Left renal cortex interstitium (tissue), 4 donors: ENCODE data around the gene FHAD1. TPM values are rescaled to one million over a fixed set of nuclear protein-coding genes. Genes with fewer than 3 reads are reported as not detected.

Source experiments
- polyA plus RNA-seq, 4 donors: library from polyadenylated mRNA; unstranded; fragments of 120-200 nt; gene quantifications; one replicate each; pipeline ENCODE4 v1.2.1, GENCODE V29; 2013; ENCODE audit not compliant: insufficient read length in 4 of 4

Gene FHAD1
- polyA plus RNA-seq, 4 donors: 2.2 to 5.3 (median 4.4) TPM

Other genes starting within 250 kb of the FHAD1 start
- gene TMEM51, start 93.5 kb upstream of the FHAD1 start, polyA plus RNA-seq: 10 to 100 TPM; 19.1 to 25.7 (median 20.5) TPM
- gene EFHD2, start 162.7 kb downstream of the FHAD1 start, polyA plus RNA-seq: 10 to 100 TPM; 10.3 to 18.8 (median 15.6) TPM
- under 1 TPM in 2 of 4 donors, not detected in 2; 0.20 to 0.28 TPM for gene CTRC, start 191.2 kb downstream of the FHAD1 start, polyA plus RNA-seq
- gene CELA2A, start 209.5 kb downstream of the FHAD1 start, polyA plus RNA-seq: under 1 TPM in 2 of 4 donors, not detected in 2; 0.35 to 0.68 TPM
- 1 to 10 TPM in 1 of 4 donors, under 1 TPM in 2, not detected in 1; 0.28 to 1.4 (median 0.41) TPM for gene CELA2B, start 228.9 kb downstream of the FHAD1 start, polyA plus RNA-seq